Stomach (tissue), 9 donors: ENCODE measurements around the gene RNU5B-1. TPM values are rescaled to one million over a fixed set of nuclear protein-coding genes. Genes with fewer than 3 reads are reported as not detected.

Source experiments
- DNase-seq, 2 donors: peaks; one replicate each; pipeline versions ENCODE4 v3.0.0 to v3.0.0-alpha.2; 2013 to 2019
- H3K27ac ChIP-seq, 5 donors: fragments of 200-600 bp in 4 of 5; sonication (generic) in 4 of 5; one replicate each; pipeline ENCODE4 v1.5.1; 2013 to 2019; ENCODE audit warnings: mild to moderate bottlenecking in 1 of 5, moderate library complexity in 1 of 5
- H3K27me3 ChIP-seq, 3 donors: fragments of 200-600 bp; sonication (generic); one replicate each; pipeline ENCODE4 v1.5.1; 2017 to 2019; ENCODE audit warnings: mixed run types in 1 of 3
- H3K36me3 ChIP-seq, 4 donors: fragments of 200-600 bp; sonication (generic); 1 replicate in 3 of 4; 2 replicates in 1 of 4; pipeline ENCODE4 v1.5.1; 2016 to 2019
- H3K4me1 ChIP-seq, 4 donors: fragments of 200-600 bp; sonication (generic); one replicate each; pipeline ENCODE4 v1.5.1; 2016 to 2019
- H3K4me3 ChIP-seq, 4 donors: fragments of 200-600 bp; sonication (generic) in 3 of 4; one replicate each; pipeline ENCODE4 v1.5.1; 2016 to 2019; ENCODE audit warnings: mild to moderate bottlenecking in 1 of 4
- H3K9me3 ChIP-seq, 4 donors: fragments of 200-600 bp; sonication (generic); one replicate each; pipeline ENCODE4 v1.5.1; 2016 to 2019
- CTCF ChIP-seq, 7 experiments: fragments of 450-650 bp in 4 of 7; fragments of 200-600 bp in 3 of 7; sonication (generic) in 3 of 7; IDR thresholded peaks; one replicate each; pipeline ENCODE4 v1.5.1; 2016 to 2019; ENCODE audit warnings: antibody characterized with exemption in 7 of 7, control low read depth in 2 of 7, mild to moderate bottlenecking in 1 of 7
- EP300 ChIP-seq: sonication (generic); formaldehyde crosslinking; IDR thresholded peaks from one replicate; pipeline ENCODE4 v1.6.1; 2017; ENCODE audit warnings: antibody characterized with exemption
- POLR2A ChIP-seq, 4 donors: fragments of 450-650 bp; IDR thresholded peaks; one replicate each; pipeline ENCODE4 v1.6.1; 2016; ENCODE audit warnings: antibody characterized with exemption in 4 of 4, control low read depth in 2 of 4, mild to moderate bottlenecking in 1 of 4, moderate library complexity in 1 of 4
- POLR2AphosphoS5 ChIP-seq, 3 donors: sonication (generic); formaldehyde crosslinking; IDR thresholded peaks; one replicate each; pipeline ENCODE4 v1.6.1; 2016; ENCODE audit warnings: antibody characterized with exemption in 3 of 3
- WGBS, 5 donors: extraction: QIAGEN DNeasy Blood & Tissue Kit in 3 of 5; methylation state at CpG; one replicate each; pipeline versions ENCODE4 v1.1.5 to v1.1.7; 2013 to 2018; 5-methylcytosine and 5-hydroxymethylcytosine counted together
- intact Hi-C: fragments of 100-400 bp; cut with DNase I; formaldehyde crosslinking; loops from one replicate; pipeline ENCODE4 v1.15.1; 2023; ENCODE audit warnings: low total_unique reads
- polyA plus RNA-seq, 3 donors: library from polyadenylated mRNA; stranded (reverse); fragments of 200-250 nt; gene quantifications; one replicate each; pipeline ENCODE4 v1.2.3, GENCODE V29; 2013
- total RNA-seq, 5 donors: library from RNA; depleted of rRNA; stranded (reverse); fragments of >200 nt; gene quantifications; one replicate each; pipeline versions ENCODE4 v1.1.0 to v1.2.3, GENCODE V29; 2014 to 2016
- donor health status: healthy with polysubstance abuse.
- donor health status: Bipolar disorder and iron deficiency.
- donor health status: healthy.

Gene RNU5B-1
- total and polyA plus RNA-seq, 8 donors = not detected

DNA sequence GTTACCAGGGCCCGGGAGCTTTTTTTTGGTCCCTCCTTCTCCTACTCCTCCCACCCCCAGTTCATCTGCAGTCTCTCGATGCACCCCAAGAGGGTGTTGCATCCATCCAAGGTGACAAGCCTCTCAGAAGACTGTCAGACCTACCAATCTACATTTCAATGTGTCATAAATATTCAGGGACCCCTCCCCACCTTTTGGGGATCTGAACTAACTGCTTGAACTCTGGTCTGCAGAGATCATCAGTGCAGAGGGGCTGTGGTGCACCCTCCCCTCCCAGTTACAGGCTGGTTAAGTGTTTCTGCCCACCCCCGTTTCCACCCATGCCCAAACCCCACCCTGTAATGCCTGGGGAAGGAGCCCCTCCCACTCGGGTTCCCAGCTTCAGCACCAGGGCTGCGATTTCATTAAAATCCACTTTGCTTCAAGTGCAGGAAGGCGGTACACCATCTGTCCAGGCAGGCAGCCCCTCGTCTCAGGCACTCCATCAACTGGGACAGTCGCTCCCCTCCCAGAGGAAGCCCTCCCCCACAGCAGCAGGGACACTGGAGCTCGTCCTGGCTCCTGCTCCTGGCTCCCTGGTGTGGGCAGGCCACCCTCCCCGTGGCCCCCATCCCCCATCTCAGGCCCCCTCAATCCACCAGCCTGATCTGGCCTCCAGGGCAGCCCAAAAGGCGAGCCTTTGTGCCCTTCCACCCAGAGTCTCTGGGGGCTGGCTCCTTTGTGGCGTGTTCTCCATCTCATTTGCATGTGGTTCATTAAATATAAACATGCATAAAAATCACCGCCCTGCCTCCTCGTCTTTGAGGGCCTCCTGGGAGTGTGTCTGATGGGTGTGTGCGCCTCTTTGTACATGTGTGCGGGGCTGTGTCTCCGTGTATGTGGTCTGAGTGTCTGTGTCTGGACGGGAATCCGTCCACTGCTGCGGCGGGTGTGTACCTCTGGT is 32.3 kb downstream of the RNU5B-1 start:
- no peaks in the 10 kb centered on the region for H3K36me3 ChIP-seq
- peaks cover 0 to 46% (median 6%) of the 10 kb centered on the region in 3 donors for H3K27me3 ChIP-seq
- H3K27ac ChIP-seq = no peak overlapping the region
- no peaks in the 10 kb centered on the region for H3K4me1 ChIP-seq
- no peak for DNase-seq
- intact Hi-C loops = no loop called here
- no peaks in the 10 kb centered on the region for H3K9me3 ChIP-seq
- WGBS, 5 donors = 55 to 61% (median 59%) methylated on average over 16 to 21 of the region's 21 CpGs
- TF ChIP-seq CTCF (IDR thresholded peaks at IDR 0.05) (no peak), EP300 (no peak), POLR2AphosphoS5 (IDR thresholded peaks at IDR 0.05) (no peak), POLR2A (IDR thresholded peaks at IDR 0.05) (no peak)
- H3K4me3 ChIP-seq = no peak overlapping the region

DNA sequence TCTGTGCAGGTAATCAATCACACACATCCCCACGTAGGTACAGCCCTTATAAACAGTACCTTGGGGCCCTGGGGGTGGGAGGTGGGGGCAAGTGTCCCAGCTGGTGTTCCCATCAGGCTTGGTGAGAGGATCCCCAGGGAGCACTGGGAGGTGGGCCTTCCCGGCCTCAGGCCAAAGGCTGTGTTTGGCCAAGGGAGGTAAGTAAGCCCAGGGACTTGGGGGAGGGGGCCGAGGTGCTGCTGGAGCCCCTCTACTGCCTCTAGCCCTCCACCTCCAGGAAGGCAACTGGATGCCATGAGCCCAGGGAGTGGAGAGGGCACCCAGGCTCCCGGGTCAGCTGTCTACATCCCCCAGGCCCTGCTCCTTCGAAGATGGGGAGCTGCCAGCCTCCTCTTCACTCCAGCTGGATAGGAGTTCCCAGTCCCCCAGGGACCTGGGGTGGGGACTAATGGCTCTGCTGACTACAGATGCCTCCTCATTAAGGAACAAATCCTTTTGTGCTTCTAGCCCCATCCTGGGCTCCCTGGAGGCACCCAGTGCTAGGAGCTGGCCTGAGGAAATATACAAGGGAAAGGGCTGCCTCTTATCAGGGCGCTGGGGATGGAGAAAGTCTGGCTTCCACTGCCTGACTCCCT is 33.1 kb downstream of the RNU5B-1 start:
- Histone ChIP-seq H3K4me1 (no peaks in the 10 kb centered on the region), H3K4me3 (no peak overlapping the region), H3K27me3 (peaks cover 0 to 46% (median 6%) of the 10 kb centered on the region in 3 donors), H3K27ac (no peak overlapping the region), H3K36me3 (no peaks in the 10 kb centered on the region), H3K9me3 (no peaks in the 10 kb centered on the region)
- TF ChIP-seq CTCF (IDR thresholded peaks at IDR 0.05) (no peak), EP300 (no peak), POLR2AphosphoS5 (IDR thresholded peaks at IDR 0.05) (no peak), POLR2A (IDR thresholded peaks at IDR 0.05) (no peak)
- WGBS, 5 donors = 52 to 71% (median 61%) methylated on average over 6 of the region's 6 CpGs; no CpG with 5 or more reads in 1 of the 5 donors
- no peak for DNase-seq
- intact Hi-C loops = no loop called here

DNA sequence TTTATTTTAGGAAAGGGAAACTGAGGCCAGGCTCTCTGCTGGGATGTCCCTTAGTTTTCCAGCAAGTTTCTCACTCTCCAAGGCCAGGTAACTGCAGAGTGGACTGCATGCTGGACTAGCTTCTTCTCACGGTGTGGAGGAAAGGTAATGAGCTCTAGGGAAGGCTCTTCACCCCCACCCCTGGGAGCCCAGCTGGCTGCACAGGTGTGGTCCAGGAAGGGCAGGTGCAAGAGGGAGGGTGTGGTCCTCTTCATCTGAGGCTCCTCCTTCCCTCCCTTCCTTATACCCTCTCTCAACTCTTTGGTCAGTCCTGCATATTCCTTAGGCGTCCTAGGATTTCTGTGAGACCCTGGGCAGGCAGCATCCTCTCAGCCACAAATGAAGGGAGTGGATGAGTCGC is 33.9 kb downstream of the RNU5B-1 start:
- WGBS, 5 donors = 48 to 76% (median 54%) methylated on average over 3 of the region's 3 CpGs
- peak in 1 of 2 donors; percentile 27 for DNase-seq
- intact Hi-C loops = no loop called here

More for the DNA sequence above, 33.9 kb downstream of the RNU5B-1 start:
- no peaks in the 10 kb centered on the region for H3K9me3 ChIP-seq
- H3K36me3 ChIP-seq = no peaks in the 10 kb centered on the region
- peaks cover 0 to 41% (median 6%) of the 10 kb centered on the region in 3 donors for H3K27me3 ChIP-seq
- H3K4me1 ChIP-seq = no peaks in the 10 kb centered on the region
- H3K27ac ChIP-seq = no peak overlapping the region
- H3K4me3 ChIP-seq = no peak overlapping the region
- TF ChIP-seq POLR2AphosphoS5 (IDR thresholded peaks at IDR 0.05) = no peak
- no peak for TF ChIP-seq CTCF (IDR thresholded peaks at IDR 0.05)
- TF ChIP-seq POLR2A (IDR thresholded peaks at IDR 0.05) = no peak
- no peak for TF ChIP-seq EP300
